A673 (cell line): Measurements from ENCODE around the gene DMRT2. TPM values are rescaled to one million over a fixed set of nuclear protein-coding genes. Genes with fewer than 3 reads are reported as not detected.

Experiments used
- BruUV-seq: library from RNA; stranded (reverse); fragments of 400-500 nt; replicated peaks from 2 replicates; lab custom pipeline; 2021; lab: Mats Ljungman, UMichigan
- CTCF ChIA-PET: fragments of 300-600 bp; sonication (Branson Sonifier 250); formaldehyde crosslinking; loops from one replicate; lab custom pipeline; 2022; ENCODE audit warnings: antibody characterized with exemption; lab: Charles Lee
- POLR2A ChIA-PET: fragments of 300-600 bp; sonication (Branson Sonifier 250); formaldehyde crosslinking; loops from one replicate; lab custom pipeline; 2022; ENCODE audit warnings: antibody characterized with exemption; ENCODE audit not compliant: low non-redundant PET; lab: Charles Lee
- DNase-seq: peaks from one replicate; pipeline ENCODE4 v3.0.0-alpha.2; 2015; ENCODE audit warnings: low spot score
- H3K27ac ChIP-seq: fragments of 200-600 bp; sonication (generic); 2 replicates; pipeline ENCODE4 v1.5.1; 2016; ENCODE audit warnings: mixed run types, low read depth, mild to moderate bottlenecking, mixed read lengths, antibody characterized with exemption, low read length; ENCODE audit not compliant: poor library complexity, severe bottlenecking
- H3K27me3 ChIP-seq: fragments of 200-600 bp; sonication (generic); replicated peaks from 2 replicates; pipeline ENCODE4 v1.6.1; 2017; ENCODE audit warnings: mixed run types, low read depth, mild to moderate bottlenecking, mixed read lengths, antibody characterized with exemption, low read length; ENCODE audit not compliant: insufficient read depth, poor library complexity
- H3K36me3 ChIP-seq: fragments of 200-600 bp; sonication (generic); 2 replicates; pipeline ENCODE4 v1.6.1; 2016; ENCODE audit warnings: mixed run types, mild to moderate bottlenecking, mixed read lengths, antibody characterized with exemption, low read length; ENCODE audit not compliant: insufficient read depth, poor library complexity, severe bottlenecking
- H3K4me1 ChIP-seq: fragments of 200-600 bp; sonication (generic); 2 replicates; pipeline ENCODE4 v1.6.1; 2017; ENCODE audit warnings: mixed run types, mild to moderate bottlenecking, mixed read lengths, antibody characterized with exemption, low read length; ENCODE audit not compliant: insufficient read depth, poor library complexity, severe bottlenecking
- H3K4me3 ChIP-seq: fragments of 200-600 bp; sonication (generic); 2 replicates; pipeline ENCODE4 v1.5.1; 2016; ENCODE audit warnings: low read depth, mixed run types, mild to moderate bottlenecking, mixed read lengths, low read length; ENCODE audit not compliant: poor library complexity, severe bottlenecking
- H3K9me3 ChIP-seq: fragments of 200-600 bp; sonication (generic); 2 replicates; pipeline ENCODE4 v1.6.1; 2016; ENCODE audit warnings: mixed run types, low read depth, mild to moderate bottlenecking, mixed read lengths, antibody characterized with exemption, low read length; ENCODE audit not compliant: poor library complexity, severe bottlenecking
- CTCF ChIP-seq: fragments of 300-800, 200-600 bp; sonication (generic); conservative IDR thresholded peaks from 2 replicates; pipeline ENCODE4 v1.5.1; 2017; ENCODE audit warnings: low read depth, mild to moderate bottlenecking, antibody characterized with exemption, low read length, moderate library complexity, mixed read lengths
- EZH2 ChIP-seq: fragments of 200-600 bp; sonication (generic); IDR thresholded peaks from 2 replicates; pipeline ENCODE4 v1.6.1; 2017; ENCODE audit warnings: borderline replicate concordance, low read depth, mild to moderate bottlenecking, mixed read lengths, antibody characterized with exemption, low read length; ENCODE audit not compliant: poor library complexity, severe bottlenecking
- intact Hi-C: fragments of 100-400 bp; cut with micrococcal nuclease; formaldehyde crosslinking; loops from one replicate; pipeline ENCODE4 v1.10.0; 2022; ENCODE audit not compliant: unreplicated experiment
- total RNA-seq: library from RNA; stranded (reverse); gene quantifications from 2 replicates; pipeline ENCODE4 v1.2.3, GENCODE V29; 2021

DMRT2 gene
- total RNA-seq, 1 experiment from 2014 or later, result not detected

GRCh38 chr9:1047591-1048230 is 2.4 kb upstream of the DMRT2 start:
- Histone ChIP-seq H3K36me3 (no peaks in the 10 kb centered on the region), H3K4me1 (no peaks in the 10 kb centered on the region), H3K27ac (no peak overlapping the region), H3K4me3 (peak overlapping the region; percentile 36), H3K9me3 (no peaks in the 10 kb centered on the region), H3K27me3 (peaks cover 97% of the 10 kb centered on the region)
- TF ChIP-seq EZH2, result no peak
- no peak for TF ChIP-seq CTCF
- CTCF ChIA-PET, result no interaction called here
- DNase-seq, result no peak
- POLR2A ChIA-PET, result no interaction called here
- intact Hi-C loops, result no loop called here
- no TSS peak for BruUV-seq

DNA sequence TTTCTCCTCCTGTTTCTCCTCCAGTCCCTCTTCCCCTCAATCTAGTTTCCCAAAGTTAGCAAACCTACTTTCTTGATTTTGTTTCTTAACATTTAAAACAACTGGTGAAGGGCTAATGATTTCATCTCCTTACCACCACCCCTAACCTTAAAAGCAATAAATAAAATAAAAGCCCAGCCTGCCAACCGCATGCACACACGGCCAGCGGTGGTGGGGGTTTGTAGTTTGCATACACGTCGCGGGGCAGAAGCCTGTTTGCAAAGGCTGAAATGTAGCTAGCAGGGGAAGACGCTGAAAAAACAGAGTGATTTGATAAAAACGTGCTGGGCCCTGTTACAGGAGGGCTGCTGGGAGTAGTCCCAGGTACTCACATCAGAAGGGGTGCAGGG is 1.9 kb upstream of the DMRT2 start:
- ChIA-PET CTCF (no interaction called here), POLR2A (no interaction called here)
- BruUV-seq, result no TSS peak
- no peak for TF ChIP-seq EZH2
- no peak for TF ChIP-seq CTCF
- peak overlapping the region; percentile 36 for H3K4me3 ChIP-seq
- H3K36me3 ChIP-seq, result no peaks in the 10 kb centered on the region
- H3K9me3 ChIP-seq, result no peaks in the 10 kb centered on the region
- no peaks in the 10 kb centered on the region for H3K4me1 ChIP-seq
- DNase-seq, result no peak
- peaks cover 97% of the 10 kb centered on the region for H3K27me3 ChIP-seq
- intact Hi-C loops, result no loop called here
- no peak overlapping the region for H3K27ac ChIP-seq

DNA sequence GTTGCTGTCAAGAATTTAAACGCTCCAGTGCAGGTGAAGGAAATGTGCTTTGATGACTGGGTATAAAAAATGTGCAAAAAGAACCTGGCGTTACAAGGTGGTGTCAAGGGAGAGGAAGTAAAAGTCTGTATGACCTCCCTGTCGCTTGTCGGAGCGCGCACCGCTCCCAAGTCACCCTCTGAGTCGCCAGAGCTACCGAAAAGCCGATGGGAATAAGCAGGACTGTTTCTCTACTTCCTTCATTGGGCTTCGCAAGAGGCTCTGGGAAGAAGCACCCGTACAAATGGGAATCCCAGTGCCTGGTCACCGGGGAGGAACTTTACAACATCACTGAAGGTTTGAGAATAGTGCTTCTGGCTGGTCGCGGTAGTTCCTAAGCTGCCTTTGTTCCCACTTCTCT is 1.3 kb upstream of the DMRT2 start:
- Histone ChIP-seq H3K4me3 (no peak overlapping the region), H3K27ac (no peak overlapping the region), H3K4me1 (no peaks in the 10 kb centered on the region), H3K36me3 (no peaks in the 10 kb centered on the region), H3K9me3 (no peaks in the 10 kb centered on the region), H3K27me3 (peaks cover 97% of the 10 kb centered on the region)
- no TSS peak for BruUV-seq
- no peak for DNase-seq
- intact Hi-C loops, result no loop called here
- ChIA-PET CTCF (no interaction called here), POLR2A (no interaction called here)
- TF ChIP-seq EZH2 (no peak), CTCF (no peak)
